IMR-90 (cell line): ENCODE measurements around the gene BCL11B.

Source experiments
- CEBPB ChIP-seq: IDR thresholded peaks from 2 replicates; pipeline ENCODE4 v1.6.1; 2012; ENCODE audit warnings: low read depth, low read length, improper control_type of control experiment
- CHD1 ChIP-seq: IDR thresholded peaks from 2 replicates; pipeline ENCODE4 v1.6.1; 2012; ENCODE audit warnings: low read depth, low read length, improper control_type of control experiment
- MAZ ChIP-seq: IDR thresholded peaks from 2 replicates; pipeline ENCODE4 v1.6.1; 2012; ENCODE audit warnings: low read depth, mild to moderate bottlenecking, low read length, improper control_type of control experiment, moderate library complexity, borderline replicate concordance
- NFE2L2 ChIP-seq: fragments of 150-350 bp; IDR thresholded peaks from 2 replicates; pipeline ENCODE4 v1.6.1; 2016; ENCODE audit warnings: low read depth, mild to moderate bottlenecking, low read length
- POLR2A ChIP-seq: IDR thresholded peaks from 2 replicates; pipeline ENCODE4 v1.6.1; 2012; ENCODE audit warnings: mild to moderate bottlenecking, low read depth, low read length
- RAD21 ChIP-seq: IDR thresholded peaks from 2 replicates; pipeline ENCODE4 v1.6.1; 2012; ENCODE audit warnings: low read length, improper control_type of control experiment
- RCOR1 ChIP-seq: IDR thresholded peaks from 2 replicates; pipeline ENCODE4 v1.6.1; 2012; ENCODE audit warnings: mild to moderate bottlenecking, low read length, improper control_type of control experiment; ENCODE audit not compliant: insufficient replicate concordance
- RFX5 ChIP-seq: IDR thresholded peaks from 2 replicates; pipeline ENCODE4 v1.8.0; 2012; ENCODE audit warnings: low read depth, mild to moderate bottlenecking, low read length, moderate library complexity
- SMC3 ChIP-seq: fragments of 150-350 bp; IDR thresholded peaks from 2 replicates; pipeline ENCODE4 v1.6.1; 2016; ENCODE audit warnings: low read depth, mild to moderate bottlenecking, antibody characterized with exemption, low read length, moderate library complexity
- TF ChIP-seq, protein P1 (sequence below): conservative IDR thresholded peaks from 2 replicates; pipeline ENCODE4 v1.5.1; 2012; ENCODE audit warnings: mild to moderate bottlenecking, low read depth, low read length, improper control_type of control experiment
- TF ChIP-seq, protein P2 (sequence below): fragments of 150-350 bp; IDR thresholded peaks from 2 replicates; pipeline ENCODE4 v1.6.1; 2017; ENCODE audit warnings: mild to moderate bottlenecking, antibody characterized with exemption, low read length, low read depth

- TF ChIP-seq, protein P1, sequence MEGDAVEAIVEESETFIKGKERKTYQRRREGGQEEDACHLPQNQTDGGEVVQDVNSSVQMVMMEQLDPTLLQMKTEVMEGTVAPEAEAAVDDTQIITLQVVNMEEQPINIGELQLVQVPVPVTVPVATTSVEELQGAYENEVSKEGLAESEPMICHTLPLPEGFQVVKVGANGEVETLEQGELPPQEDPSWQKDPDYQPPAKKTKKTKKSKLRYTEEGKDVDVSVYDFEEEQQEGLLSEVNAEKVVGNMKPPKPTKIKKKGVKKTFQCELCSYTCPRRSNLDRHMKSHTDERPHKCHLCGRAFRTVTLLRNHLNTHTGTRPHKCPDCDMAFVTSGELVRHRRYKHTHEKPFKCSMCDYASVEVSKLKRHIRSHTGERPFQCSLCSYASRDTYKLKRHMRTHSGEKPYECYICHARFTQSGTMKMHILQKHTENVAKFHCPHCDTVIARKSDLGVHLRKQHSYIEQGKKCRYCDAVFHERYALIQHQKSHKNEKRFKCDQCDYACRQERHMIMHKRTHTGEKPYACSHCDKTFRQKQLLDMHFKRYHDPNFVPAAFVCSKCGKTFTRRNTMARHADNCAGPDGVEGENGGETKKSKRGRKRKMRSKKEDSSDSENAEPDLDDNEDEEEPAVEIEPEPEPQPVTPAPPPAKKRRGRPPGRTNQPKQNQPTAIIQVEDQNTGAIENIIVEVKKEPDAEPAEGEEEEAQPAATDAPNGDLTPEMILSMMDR = no peak
- TF ChIP-seq MAZ (no peak), RAD21 (no peak), CEBPB (no peak), SMC3 (no peak), POLR2A (no peak), CHD1 (no peak), NFE2L2 (no peak), RCOR1 (no peak), RFX5 (no peak)
- TF ChIP-seq, protein P2, sequence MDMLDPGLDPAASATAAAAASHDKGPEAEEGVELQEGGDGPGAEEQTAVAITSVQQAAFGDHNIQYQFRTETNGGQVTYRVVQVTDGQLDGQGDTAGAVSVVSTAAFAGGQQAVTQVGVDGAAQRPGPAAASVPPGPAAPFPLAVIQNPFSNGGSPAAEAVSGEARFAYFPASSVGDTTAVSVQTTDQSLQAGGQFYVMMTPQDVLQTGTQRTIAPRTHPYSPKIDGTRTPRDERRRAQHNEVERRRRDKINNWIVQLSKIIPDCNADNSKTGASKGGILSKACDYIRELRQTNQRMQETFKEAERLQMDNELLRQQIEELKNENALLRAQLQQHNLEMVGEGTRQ = no peak
Measured at GRCh38 chr14:99244367-99244901, 27.6 kb downstream of the BCL11B start.
